GM13976 (cell line): ENCODE data around the gene NOL9.

ENCODE experiments used
- DNase-seq: peaks from one replicate; pipeline ENCODE4 v3.0.0; 2012; ENCODE audit warnings: low spot score
- CTCF ChIP-seq: IDR thresholded peaks from 2 replicates; pipeline ENCODE4 v1.5.1; 2012; ENCODE audit warnings: borderline replicate concordance, mild to moderate bottlenecking; ENCODE audit not compliant: insufficient read depth; ENCODE audit errors: extremely low read depth, missing control alignments, control extremely low read depth
- in situ Hi-C: fragments of 300-500 bp; cut with MboI; formaldehyde crosslinking; loops from one replicate; pipeline ENCODE4 v1.12.0; 2022; ENCODE audit warnings: low sequenced_read_pairs, mixed read lengths, inconsistent platforms; ENCODE audit not compliant: unreplicated experiment

The NOL9 gene

GRCh38 chr1:6594977-6595740 is 40.8 kb upstream of the NOL9 start:
- TF ChIP-seq CTCF, result no peak
- in situ Hi-C loops, result no loop called here
- no peak for DNase-seq

GRCh38 chr1:6593810-6594209 is 39.5 kb upstream of the NOL9 start:
- in situ Hi-C loops, result no loop called here
- no peak for TF ChIP-seq CTCF
- no peak for DNase-seq

DNA sequence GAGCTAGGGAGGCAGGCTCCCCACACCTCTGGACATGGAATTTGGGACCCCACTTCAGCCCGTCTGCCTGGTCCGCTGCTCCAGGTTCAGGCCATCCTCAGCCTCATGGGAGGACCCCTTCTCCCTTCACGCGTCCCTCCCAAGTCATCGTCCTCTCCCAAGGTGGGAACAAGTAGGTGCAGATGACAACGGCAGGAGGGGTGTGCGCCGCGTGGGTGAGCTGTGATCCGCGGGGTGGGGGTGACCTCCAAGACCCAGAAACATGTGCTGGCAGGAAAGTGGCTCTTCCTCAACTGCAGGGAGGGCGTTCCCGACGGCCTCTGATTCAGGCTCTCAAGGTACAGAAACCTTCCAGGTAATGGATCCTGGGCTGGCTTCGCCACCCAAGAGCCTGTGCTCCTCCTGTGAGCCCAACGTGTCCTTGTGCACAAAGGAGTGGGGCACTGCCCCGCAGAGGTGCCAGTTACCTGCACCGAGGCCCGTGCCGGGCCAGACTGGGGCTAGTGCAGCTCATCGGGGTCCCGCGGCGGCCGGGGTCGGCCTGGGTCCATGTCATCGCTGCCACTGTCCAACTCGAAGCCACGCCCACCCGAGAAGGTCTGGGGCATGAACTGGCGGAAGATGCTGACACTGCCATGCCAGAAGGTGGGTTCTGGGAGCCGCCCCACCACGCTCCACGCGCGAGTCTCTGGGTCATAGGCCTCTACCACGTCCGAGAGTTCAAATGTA is 38.7 kb upstream of the NOL9 start:
- DNase-seq, result no peak
- in situ Hi-C loops, result no loop called here
- TF ChIP-seq CTCF, result no peak

DNA sequence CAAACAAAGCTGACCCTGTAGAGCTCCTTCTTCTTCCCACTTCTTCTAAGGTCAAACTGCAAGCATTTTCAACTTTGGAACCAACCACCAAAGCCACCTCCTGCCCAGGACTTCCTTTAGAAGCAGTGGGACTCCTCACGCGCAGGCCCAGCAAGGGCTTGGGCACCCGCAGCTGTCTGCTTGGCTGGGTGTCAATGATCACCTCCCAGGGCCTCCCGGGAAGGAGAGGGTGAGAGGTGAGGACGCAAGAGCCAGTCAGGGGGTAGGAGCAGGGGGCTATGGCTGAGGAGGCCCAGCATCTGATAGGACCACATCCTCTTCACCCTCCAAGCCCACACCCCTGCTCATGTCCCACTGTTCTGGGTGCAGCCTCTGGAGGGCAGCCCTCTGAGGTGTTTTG is 38.1 kb upstream of the NOL9 start:
- in situ Hi-C loops, result no loop called here
- TF ChIP-seq CTCF, result no peak
- no peak for DNase-seq

GRCh38 chr1:6591644-6592043 is 37.3 kb upstream of the NOL9 start:
- in situ Hi-C loops, result no loop called here
- DNase-seq, result no peak
- TF ChIP-seq CTCF, result no peak

- in situ Hi-C loops, result no loop called here
- no peak for TF ChIP-seq CTCF
- DNase-seq, result no peak
Observed at GRCh38 chr1:6591222-6591621, 36.9 kb upstream of the NOL9 start.
